ENCODE data around the gene WASF3.
A peak's percentile ranks its signal among the peaks of the same experiment; 100 is the strongest.
"Not testable (repeated sequence)": the region's sequence is repeated elsewhere in the genome, so short reads cannot be mapped to it uniquely, and the experiment has no call there.

The WASF3 gene

DNA sequence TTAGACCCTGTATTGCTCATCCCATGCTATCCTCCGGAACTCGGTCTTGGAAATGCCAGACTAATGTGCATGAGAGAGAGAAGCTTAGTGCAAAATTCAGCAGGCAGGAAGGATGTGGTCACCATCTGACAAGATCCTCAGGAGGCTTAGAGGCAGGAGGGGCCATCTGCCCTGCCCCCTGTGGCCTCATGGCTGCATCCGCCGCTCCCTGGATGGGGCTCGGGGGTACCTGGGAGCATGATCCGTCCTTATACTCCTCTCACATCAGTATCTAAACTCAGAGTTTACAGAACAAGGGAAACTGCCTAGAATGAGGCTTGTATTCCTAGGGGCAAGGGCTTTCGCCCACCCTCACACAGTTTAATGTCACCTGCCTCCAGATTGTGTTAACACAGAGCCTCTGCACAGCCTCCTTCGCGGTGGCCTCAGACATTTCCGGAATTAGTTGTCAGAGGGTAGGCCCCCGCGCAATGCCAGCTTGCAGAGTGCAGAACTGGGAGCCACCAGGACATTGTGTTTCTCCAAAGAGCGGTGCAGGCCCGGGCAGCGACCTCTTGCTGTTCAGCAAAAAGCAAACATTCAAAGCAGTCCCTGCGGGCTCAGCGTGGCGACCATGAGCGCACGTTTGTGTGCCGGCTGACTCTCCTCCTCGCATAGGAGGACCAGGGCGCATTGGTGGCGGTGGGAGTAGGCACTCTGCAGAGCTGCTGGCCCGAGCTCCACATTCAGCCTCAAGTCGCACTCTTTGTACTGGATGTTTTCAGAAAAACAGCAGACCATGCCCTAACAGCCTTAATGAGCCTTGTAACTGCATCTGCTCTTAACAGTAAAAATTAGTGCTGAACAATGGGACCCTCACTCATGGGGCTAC lies 164.0 kb downstream of the WASF3 start:
- peak; percentile 72 for DNase-seq

DNA sequence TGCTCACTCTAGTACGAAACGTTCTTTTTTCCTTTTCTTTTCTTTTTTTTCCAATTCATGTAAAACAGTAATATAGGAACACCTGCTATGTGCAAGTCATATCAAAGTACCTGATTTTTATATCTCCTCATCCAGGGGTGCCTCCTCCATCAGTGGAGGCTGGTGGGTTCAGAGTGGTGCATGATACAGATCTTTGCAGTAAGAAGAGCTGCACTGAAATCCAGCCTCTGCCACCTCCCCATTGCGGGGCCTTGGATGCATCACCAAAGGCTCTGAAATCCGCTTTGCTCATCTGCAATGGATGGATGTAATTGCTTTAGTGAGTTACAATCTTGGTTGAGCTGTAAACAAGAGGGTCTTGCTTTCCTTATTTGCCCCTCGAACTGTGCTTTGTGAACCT lies 164.8 kb downstream of the WASF3 start:
- DNase-seq: no peak

DNA sequence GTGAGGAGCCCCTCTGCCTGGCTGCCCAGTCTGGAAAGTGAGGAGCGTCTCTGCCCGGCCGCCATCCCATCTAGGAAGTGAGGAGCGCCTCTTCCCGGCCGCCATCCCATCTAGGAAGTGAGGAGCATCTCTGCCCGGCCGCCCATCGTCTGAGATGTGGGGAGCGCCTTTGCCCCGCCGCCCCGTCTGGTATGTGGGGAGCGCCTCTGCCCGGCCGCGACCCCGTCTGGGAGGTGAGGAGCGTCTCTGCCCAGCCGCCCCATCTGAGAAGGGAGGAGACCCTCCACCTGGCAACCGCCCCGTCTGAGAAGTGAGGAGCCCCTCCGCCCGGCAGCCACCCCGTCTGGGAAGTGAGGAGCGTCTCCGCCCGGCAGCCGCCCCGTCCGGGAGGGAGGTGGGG lies 166.1 kb downstream of the WASF3 start:
- not testable (repeated sequence) for DNase-seq

GRCh38 chr13:26726684-26727083 lies 169.2 kb downstream of the WASF3 start:
- no peak for DNase-seq

DNA sequence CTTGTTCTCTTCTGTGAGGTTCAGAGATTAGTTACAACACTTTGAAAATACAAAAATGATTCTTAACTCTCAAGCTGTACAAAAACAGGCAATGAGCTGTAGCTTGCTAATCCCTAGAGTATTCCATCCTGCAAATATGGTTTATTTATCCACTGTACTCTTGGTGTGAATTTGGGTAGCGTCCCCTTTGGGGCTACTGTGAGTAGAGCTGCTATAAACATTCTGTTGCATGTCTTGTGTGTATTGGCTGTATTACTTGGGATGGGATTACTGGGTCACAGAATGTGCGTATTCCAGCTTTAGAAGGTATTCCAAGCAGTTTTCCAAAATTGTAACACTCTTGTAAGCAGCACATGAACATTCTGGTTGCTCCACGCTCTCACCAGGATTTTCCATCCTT lies 169.6 kb downstream of the WASF3 start:
- DNase-seq: no peak

DNA sequence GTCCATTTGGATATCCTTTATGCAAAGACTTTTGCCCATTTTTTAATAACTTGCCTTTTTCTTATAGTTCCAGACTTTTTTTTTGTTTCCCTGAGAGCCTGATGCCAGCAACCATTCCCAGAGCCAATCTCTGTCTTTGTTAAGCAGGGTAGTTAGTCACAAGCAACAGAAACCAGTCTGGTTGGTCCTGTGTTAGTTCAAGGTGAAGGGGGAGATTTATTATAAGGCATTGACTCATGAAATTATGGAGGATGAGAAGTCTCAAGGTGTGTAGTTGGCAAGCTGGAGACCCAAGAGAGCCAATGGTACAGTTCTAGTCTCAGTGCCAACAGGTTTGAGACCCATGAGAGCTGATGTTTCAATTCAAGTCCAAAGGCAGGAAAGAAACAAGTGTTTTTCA lies 170.2 kb downstream of the WASF3 start:
- no peak for DNase-seq

GRCh38 chr13:26735677-26736076 lies 178.2 kb downstream of the WASF3 start:
- DNase-seq: no peak

Measured in NCI-H1092 treated with DMSO at 0.1 percent for 48 hours (cell line).